NCI-H128 (cell line): ENCODE data around the gene SLC40A1.
"Not testable (repeated sequence)": the region's sequence is repeated elsewhere in the genome, so short reads cannot be mapped to it uniquely, and the experiment has no call there.

Experiments
- DNase-seq: peaks from one replicate; lab custom pipeline; 2025; ENCODE audit not compliant: unreplicated experiment; lab: John Stamatoyannopoulos, UW

Gene SLC40A1

DNA sequence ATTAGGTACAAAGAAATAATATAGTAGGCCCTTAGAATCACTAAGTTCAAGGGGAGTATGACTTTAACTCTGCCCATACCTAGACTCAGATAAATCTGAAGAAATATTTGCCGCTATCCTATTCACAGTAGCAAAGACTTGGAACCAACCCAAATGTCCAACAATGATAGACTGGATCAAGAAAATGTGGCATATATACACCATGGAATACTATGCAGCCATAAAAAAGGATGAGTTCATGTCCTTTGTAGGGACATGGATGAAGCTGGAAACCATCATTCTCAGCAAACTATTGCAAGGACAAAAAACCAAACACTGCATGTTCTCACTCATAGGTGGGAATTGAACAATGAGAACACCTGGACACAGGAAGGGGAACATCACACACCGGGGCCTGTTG is 21.1 kb upstream of the SLC40A1 start:
- DNase-seq = not testable (repeated sequence)

DNA sequence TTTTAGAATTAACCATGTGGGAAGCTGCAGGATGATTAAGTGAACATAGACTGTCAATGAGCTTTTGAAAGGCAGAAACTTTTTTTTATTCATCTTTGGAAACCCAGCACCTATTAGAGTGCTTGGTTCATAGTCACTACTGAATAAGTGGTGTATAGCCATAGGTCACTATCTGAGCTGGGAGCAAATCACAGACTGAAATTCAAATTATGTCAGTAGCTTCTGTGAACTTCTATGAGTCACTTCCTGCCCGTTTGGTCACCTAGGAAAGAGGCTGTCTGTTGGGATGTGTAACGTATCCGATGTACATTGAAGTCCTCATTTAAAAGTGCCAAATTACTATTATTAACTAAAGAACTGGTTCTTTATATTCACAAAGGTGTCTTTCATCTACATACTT is 20.5 kb upstream of the SLC40A1 start:
- DNase-seq = no peak

DNA sequence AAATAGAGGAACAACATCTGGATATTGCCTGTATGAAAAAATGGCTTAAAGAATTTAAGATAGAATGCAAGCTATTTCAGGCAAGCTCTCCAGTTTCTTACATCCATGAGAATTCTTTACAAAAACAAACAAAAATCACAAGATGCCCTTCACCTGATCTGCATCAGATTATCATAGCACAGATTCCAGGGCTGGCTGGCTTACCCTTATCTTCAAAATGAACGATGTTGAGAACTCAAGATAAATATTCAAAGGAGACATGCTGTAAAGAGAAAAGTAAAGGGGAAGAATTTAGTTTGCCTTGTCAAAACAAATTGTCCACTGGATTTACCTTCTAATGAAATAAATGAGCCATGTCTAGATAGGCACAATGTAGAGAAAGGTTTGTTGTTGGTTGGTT is 18.7 kb upstream of the SLC40A1 start:
- no peak for DNase-seq

- no peak for DNase-seq
These were observed 14.8 kb upstream of the SLC40A1 start for GRCh38 chr2:189595417-189595816.

DNA sequence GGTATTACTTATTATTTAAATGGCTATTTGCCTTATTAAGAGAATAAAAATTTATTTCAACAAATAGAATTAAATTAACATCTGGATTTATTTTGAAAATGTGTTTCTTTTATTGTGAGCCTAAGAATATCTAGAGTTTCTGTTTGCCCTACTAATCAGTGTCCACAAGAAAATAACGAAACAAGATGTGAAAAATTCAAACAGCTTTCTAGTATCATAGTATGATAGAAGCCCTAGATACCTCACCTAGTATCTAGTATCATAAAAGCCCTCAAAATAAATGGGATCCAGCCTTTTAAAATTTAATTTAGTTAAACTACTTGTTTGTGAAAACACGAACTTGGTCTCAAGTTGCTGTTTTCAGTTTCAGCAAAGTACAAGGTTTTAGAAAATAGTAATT is 13.7 kb upstream of the SLC40A1 start:
- no peak for DNase-seq

- no peak for DNase-seq
These were observed 12.5 kb upstream of the SLC40A1 start for GRCh38 chr2:189593115-189593514.

DNA sequence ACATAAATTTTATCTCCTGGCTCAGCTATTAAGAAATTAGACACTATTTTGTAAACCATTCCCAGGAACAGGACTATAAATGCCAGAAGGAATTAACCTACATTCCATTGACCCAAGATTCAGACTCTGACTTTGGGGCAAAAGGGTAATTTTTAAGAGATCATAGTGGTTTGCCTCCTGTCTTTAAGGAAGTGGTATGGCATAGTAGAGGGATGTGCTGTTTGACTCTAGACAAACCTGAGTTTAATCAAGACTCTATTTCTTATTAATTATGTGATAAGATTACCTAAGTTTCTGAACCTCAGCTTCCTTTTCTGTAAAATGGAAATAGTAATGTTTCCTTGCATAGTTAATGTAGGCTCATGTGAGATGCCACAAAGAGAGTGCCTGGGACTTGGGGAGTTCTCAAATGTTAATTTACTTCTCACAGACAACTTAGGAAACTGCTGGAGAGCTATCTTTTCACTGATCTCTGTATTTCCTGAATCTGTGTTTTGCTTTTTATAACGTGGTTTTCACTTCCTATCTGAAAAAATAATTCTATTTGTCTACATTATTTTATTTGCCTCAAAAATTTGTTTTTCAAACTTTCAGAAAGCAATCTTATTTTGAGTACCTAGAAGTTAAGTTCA is 11.9 kb upstream of the SLC40A1 start:
- DNase-seq = no peak

DNA sequence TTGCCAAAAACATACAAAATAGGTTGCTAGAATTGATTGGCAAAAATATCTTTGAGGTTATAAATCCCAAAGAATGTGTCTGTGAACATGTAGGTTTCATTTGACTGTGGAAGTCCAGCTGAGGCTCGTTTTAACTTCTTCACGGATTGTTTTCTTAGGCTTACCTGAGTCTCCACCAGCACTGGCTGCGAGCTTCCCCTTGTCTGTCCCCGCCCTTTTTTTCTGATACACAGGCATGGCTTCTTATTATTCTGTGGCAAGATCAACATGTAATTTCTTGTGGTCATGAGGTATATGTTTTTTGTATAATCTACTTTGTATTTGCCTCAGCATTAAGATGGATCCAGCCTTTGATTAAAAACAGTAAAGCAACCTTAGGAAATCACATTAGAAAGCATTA is 7.2 kb upstream of the SLC40A1 start:
- DNase-seq = no peak

- DNase-seq = no peak
These were observed 4.7 kb upstream of the SLC40A1 start for GRCh38 chr2:189585226-189585756.

GRCh38 chr2:189584686-189585085 is 4.1 kb upstream of the SLC40A1 start:
- DNase-seq = no peak

DNA sequence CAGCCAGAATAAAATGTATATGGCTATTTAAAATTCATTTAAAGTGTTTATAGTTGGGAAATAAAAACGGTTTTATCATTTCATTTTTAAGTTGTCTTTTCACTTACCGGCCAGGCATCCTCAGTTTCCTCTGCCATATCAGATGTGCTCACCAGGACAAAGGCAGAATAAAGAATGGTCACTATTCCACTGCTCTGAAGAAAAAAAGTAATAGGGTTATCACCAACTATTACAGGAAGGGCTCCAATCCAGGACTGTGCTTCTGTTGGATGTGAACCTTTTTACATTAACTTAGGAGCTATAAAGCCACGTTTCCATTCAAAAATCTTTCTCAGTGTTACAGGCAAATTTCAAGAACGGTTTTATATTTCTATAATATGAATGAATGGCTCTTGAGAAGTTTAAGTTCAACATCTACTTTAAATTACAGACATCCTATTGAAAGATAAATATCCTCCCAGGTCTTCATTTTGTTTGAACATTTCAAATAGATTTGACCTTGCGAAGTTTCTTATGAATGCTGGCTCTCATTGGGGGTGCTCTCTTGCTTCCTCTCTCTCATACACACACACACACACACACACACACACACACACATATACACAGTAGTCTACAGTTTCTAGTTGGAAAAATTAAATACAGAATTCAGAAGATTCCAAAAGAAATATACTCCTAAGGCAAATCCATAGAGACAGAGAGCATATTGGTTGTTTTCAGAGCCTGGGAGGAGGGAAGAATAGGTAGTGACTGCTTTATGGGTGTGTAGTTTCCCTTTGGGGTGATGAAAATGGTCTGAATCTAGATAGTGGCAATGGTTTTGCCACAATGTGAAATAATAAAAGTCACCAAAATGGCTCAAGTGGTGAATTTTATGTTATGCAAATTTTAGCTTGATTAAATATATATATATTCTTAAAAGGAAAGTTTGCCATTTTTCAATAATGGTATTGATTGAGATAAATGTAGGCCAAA is 2.9 kb upstream of the SLC40A1 start:
- no peak for DNase-seq

GRCh38 chr2:189582809-189583192 is 2.2 kb upstream of the SLC40A1 start:
- DNase-seq = no peak

- no peak for DNase-seq
These were observed 1.7 kb upstream of the SLC40A1 start for GRCh38 chr2:189582140-189582808.

- DNase-seq = no peak
These were observed 961 bp upstream of the SLC40A1 start for GRCh38 chr2:189581354-189582139.

DNA sequence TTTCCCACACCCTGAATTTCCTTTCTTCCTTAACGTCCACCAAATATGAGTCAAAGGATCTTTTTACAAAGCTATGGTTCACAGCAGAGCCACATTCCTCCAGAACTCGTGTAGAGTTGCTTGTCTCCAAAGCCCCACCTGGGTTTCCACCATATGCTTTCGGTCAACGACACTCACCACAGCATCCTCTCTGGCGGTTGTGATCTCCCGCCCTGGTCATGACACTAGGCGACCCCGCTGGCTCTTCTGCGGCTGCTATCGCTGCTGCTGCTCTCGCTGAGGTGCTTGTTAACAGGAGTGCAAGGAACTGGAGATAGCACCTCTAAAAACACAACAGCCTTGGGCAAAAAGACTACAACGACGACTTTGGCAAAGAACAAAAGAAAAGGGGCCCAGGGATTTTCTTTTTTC is 340 bp downstream of the SLC40A1 start:
- no peak for DNase-seq

- DNase-seq = no peak
These were observed 900 bp downstream of the SLC40A1 start for GRCh38 chr2:189579585-189580186.

- no peak for DNase-seq
These were observed 2.2 kb downstream of the SLC40A1 start for GRCh38 chr2:189578272-189578950.

GRCh38 chr2:189577121-189577520 is 3.5 kb downstream of the SLC40A1 start:
- DNase-seq = no peak

- no peak for DNase-seq
These were observed 4.2 kb downstream of the SLC40A1 start for GRCh38 chr2:189576396-189576795.
